ENCODE data around the gene KRT1.

KRT1 gene

DNA sequence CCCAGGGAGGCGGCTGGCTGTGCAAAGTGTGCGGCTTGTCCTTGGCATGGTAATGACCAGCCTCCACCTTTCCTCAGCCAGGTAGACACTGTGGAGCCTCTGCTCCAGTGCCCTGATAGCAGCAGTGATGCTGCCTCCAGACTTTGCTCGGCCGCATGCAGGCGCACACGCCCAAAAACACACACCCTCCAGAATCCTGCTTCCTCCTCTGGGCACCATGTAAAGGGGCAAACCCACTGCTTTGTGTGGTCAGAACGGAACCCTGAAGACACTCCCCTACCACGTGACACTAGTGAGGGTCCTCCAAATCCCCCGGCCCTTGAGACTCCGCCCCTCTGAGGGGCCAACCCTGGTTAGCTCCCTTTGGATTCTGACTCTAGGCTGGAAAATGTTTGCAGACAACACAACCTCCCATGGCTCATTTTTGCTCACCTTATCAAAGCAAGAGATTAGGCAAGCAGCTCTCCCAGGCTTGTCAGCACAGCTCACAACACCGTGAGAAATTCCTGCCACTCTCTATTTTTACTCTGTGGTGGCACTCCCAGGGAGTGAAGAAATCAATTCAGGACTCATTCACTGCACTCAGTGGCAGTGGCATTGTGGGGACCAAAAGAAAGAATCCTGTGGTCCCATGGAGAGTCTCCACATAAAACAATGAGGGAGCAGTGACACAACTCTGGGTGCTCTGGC lies 18.6 kb upstream of the KRT1 start:
- DNase-seq (ENCODE audit: low spot score): no peak

DNA sequence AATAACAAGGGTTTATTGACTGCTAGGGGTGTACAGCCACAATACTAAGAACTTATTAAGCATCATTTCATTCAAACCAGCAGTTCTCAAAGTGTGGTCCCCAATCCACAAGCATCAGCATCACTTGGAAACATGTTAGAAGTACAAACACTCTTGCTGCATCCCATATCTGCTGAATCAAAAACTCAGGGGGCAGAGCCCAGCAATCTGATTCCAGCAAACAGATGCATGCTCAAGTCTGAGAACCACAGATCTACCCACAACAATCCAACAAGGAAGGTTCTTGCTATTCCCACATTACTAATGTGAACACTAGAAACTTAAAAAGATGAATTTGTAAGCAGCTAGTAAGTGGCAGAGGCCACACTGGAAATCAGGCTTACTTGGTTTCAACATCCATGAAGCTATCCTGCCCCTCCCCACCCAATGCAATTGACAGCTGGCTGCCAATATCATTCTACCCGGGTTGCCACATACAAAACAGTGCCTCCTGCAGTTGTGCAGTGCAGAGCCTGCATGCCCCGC lies 16.9 kb upstream of the KRT1 start:
- no peak for DNase-seq (ENCODE audit: low spot score)

DNA sequence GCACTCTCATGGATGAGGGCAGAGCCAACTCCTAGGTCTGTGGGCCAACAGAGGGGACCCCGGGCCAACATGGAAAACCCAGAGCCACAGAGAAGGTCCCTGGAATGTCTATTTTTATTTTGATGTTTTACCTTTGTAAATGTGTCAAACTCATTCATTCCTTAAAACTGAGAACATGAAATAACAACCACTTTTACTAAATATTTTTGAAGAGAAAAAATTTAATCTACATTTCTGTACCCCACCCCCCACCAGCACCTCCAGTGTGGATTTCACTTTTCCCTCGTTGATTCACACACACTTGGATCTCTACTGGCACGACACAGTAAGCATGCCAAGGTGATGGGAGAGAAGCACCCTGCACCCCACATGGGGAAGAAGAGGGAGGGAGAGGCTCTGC lies 16.4 kb upstream of the KRT1 start:
- DNase-seq (ENCODE audit: low spot score): no peak

DNA sequence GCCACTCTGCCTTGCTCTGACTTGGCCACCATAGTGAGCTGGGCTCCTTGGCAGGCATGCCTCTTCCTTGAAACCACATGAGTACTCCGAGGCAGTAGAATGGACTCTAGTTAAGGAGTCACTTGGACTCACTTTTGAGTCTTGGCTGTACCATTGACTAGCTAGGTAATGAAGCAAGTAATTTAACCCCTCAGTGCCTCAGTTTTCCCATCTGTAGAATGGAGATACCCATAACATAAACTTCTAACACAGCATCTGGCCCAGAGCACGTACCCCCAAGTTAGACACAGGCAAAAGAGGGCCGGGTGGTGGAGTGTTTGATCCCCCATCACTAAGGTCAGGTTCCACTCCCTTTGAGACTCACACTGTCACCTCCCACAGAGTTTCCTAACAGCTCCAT lies 14.8 kb upstream of the KRT1 start:
- no peak for DNase-seq (ENCODE audit: low spot score)

DNA sequence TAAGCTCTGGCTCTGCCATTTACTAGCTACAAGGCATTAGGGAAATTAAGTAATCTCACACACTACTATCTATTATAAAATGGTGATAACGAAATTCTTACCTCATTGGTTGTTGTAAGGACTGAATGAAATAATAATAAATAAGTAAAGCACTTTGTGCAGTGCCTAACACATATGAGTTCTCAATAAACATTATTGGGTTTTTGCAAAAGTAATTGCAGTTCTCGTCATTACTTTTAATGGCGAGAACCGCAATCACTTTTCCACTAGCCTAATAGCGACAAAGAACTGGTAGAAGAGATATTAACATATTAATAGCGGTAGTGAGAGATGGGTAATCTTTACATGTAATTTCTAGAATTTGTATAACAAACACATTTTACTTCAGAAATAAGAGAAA lies 13.9 kb upstream of the KRT1 start:
- no peak for DNase-seq (ENCODE audit: low spot score)

DNA sequence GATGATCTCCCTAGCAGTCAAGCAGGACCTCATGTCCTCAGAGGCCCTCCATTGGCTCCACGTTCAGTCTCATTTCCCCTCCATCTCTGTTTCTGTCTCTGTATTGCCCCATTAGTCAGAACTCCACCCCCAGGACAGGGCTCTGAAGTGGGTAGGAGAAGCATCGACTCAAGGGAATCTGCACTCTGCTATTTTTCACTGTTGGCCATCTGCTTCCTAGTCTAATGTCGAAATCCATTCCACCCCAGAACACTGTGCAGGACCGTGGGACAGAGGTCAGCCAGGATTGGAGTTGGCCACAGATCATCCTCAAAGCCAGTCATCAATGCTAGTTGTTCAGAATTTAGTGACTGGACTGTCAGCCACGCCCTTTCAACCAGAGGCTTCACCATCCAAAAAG lies 13.1 kb upstream of the KRT1 start:
- no peak for DNase-seq (ENCODE audit: low spot score)

DNA sequence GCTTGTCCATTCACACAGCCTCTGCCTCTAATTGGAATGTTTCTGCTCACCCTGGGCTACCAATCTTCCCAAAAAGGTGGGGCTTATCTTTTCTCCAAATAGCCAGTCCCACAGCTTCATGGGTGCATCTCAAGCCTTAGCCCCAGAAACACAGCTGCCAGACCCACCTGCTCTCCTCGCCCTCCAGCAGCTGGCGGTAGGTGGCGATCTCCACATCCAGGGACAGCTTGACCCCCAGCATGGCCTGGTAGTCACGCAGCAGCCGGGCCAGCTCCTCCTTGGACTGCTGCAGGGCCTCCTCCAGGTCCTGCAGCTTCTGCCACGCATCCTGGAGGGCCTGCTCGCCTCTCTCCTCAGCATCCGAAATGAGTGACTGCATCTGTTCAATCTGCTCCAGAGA lies 12.0 kb upstream of the KRT1 start:
- no peak for DNase-seq (ENCODE audit: low spot score)

DNA sequence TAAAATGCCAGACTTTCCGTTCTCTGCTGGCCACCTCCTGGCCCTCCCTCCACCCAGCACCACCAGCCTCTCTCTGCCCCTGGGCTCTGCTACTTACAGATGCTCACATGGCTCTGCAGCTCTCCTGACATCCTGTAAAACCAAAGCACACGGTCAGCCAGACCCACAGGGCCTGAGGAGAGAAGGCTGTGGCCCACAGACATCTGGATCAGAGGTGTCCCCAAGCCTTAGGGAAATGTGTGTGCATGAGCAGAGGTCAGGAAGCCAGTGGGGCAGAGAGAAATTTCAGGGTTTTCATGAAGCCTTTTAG lies 11.6 kb upstream of the KRT1 start:
- no peak for DNase-seq (ENCODE audit: low spot score)

DNA sequence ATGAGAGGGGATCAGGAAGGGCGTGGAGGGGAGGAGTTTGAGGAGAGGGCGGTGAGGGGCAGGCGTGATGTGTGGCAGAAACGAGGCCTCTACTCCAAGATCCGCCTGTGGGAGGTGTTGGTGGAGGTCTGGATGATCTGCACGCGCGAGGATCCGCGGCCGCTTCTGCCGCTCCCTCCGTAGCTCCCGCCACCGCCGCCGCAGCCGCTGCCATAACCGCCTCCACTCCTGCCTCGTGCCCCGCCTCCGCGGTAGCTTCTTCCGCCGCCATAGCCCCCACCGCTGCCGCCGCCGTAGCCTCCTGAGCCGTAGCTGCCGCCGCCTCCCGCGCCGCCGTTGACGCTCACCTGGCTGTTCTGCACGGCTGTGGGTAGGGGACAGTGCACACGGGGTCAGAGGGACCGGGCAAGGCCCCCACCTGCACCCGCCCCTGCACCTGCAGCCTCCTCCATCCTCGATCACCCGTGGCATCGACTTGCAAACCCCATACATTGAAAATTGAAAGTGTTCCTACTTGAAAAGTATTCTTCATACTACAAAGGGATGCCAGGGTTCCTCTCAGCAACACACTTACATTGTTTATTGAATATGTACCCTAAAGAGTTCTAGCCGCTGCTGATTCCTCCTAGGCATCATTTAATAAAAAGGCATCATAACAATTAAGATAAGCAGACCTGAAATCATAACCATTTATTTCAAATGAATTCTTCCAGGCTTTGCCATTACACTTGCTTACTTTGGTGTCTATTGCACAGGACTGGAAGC lies 11.1 kb upstream of the KRT1 start:
- no peak for DNase-seq (ENCODE audit: low spot score)

DNA sequence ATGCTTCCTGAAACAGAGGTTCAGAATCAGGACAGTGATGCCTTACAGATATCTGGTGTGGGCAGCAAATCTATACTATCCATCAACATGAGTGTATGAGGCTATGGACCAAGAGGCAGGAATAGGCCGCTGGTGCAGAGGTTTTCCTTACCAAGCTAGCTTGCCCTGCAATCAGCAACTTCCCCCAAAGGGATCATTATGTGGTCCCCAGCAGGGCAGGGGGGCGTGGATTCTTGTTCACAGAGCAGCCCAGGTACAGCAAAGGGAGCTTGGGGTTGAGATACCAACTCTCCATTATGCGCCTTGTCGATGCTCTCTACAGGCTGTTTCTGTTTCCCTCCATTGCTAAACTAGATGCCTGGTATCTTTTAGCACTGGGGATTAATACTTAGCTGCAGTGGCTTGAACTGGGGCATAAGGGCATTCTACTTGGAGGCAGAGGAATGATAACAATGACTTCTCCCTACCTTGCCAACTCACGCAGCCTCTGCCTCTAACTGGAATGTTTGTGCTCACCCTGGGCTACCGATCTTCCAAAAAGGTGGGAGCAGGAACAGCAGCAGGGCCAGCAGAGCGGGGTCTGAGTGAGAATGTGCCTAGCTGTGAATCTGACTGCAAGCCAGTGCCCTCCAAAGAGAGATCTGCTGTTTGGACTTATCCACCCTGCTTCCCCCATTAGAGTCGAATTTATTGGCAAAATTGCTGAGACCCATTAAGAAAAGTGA lies 10.3 kb upstream of the KRT1 start:
- no peak for DNase-seq (ENCODE audit: low spot score)

DNA sequence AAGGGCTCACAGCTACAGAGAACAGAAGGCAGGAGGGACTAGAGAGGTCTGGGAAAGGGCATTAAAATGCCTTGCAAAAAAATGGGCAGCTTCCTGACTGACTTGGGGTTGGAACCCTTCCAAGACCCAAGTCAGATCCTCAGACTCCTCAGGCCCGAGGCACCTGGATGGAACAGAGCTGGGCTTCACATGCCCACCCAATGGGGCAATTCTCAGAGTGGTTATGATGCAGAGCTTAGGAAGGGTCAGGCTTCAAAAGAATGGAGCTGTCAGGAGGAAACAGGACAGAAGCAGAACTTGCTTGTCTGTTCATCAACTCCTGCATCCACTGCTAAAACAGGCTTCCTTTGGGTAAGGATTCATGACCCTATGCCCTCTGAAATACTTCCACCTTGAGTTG lies 9.7 kb upstream of the KRT1 start:
- no peak for DNase-seq (ENCODE audit: low spot score)

DNA sequence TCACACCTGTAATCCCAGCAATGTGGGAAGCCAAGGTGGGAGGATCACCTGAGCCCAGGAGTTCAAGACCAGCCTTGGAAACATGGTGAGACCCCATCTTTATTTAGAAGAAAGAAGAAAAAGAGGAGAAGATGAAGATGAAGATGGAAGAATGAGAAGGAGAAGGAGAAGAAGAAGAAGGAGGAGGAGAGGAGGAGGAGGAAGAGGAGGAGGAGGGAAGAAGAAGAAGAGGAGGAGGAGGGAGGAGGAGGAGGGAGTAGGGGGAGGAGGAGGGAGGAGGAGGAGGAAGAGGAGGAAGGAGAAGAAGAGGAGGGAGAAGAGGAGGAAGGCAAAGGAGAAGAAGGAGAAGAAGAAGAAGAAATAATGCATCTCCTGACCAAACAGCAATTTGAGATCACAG lies 9.0 kb upstream of the KRT1 start:
- no peak for DNase-seq (ENCODE audit: low spot score)

DNA sequence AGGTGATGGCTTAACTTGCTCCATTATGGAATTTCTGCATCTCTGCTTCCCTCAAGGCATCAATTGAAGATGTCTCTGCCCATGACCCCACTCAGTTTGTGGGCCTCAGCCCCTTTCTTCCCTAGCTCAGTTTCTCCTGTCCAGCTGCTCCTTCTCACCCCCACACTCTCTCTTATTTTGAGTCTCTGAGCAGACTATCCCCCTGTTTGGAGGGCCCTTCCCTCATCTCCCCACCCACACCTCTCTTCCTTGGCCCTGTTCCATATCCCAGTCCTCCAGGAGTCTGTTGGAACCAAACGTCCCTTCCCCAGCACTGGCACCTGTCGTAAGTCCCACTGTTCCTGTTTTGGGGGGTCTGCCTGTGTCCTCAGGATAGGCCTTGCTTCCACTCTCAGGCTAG lies 8.3 kb upstream of the KRT1 start:
- no peak for DNase-seq (ENCODE audit: low spot score)

DNA sequence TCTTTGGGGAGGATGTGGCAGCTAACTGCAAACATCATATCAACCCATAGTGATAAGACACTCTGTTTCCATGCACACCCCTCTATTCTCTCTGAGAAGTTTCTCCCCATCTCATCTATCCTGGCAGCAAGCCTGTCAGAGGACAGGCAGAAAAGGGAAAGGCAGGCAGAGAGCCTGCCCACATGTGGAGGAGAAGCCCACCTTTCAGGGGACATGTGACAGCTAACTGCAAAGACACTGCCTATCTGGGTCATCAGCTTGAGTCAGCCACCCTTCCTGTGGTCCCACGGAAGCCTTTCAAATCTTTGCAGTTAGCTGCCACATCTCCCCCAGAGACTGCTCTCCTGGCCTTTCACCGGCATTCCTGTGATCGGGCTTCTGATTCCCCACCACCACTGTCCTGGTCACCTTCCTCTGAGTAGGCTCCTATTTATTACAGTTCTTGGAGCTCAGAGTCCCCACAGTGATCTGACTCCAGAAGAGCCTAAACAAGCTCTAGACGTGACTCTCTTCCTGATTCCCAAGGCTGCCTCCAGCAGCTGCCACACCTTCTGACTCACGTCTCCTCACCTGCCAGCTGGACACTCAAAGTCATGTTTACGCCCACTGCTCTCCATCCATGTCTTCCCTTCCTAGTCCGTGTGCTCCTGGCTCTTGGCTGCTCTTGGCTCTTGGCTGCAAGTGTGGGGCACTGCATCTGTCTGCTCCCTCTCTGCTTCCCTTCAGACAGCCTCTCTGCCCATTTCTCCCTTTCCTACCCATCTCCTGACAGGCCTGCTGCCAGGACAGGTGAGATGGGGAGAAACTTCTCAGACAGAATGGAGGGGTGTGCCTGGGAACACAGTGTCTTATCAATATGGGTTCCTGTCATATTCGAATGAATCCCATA lies 7.5 kb upstream of the KRT1 start:
- DNase-seq (ENCODE audit: low spot score): peak; percentile 56

DNA sequence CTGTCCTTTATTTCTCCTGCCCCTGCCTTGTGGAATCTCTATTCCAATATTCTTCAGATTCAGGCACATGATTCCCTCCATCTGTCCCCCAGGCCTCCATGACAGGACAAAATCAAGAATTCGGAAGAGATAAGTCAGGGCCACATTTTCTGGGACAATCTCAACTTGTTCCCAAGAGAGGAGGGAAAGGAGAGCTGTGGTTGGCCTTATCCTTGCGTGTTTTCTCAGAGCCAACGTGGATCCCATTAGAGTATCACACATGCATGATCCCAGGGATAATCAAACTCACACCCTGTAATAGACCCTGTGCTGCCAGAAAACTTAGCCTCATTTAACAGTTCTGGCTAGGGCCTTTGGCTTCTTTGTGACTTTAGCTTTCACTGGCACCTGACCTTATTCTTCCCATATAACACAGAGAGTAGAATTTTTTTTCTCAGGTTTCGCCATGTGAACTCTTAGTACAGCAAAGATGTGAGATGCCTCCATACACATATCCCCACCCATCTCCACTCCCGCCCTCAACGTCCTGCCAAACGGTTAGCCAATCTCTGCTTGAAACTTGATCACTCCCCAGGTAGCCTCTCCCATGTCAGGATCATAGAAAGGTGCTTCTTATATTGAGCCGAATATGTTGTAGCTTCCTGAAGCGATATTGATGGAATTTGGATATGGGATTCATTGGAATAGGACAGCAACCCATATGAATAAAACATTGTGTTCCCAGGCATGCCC lies 6.7 kb upstream of the KRT1 start:
- no peak for DNase-seq (ENCODE audit: low spot score)

DNA sequence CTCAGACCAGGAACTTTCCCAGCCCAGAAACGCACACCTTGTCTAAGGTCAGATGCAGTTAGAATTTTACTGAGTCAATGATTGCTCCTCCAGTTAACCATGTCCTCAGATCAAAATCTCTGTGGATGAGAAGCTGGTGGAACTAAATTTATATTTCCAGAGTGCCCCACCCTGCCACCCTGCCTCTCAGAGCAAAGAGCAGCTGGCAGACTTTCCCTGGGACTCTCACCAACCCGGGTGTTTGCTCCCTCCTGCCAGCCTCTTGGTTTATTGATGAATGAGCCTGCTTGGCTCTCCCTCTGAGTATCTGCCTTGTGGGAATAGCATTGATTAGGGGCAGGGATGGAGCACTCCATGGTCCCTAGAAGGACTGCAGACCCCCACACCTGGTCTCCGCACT lies 5.9 kb upstream of the KRT1 start:
- DNase-seq (ENCODE audit: low spot score): no peak

DNA sequence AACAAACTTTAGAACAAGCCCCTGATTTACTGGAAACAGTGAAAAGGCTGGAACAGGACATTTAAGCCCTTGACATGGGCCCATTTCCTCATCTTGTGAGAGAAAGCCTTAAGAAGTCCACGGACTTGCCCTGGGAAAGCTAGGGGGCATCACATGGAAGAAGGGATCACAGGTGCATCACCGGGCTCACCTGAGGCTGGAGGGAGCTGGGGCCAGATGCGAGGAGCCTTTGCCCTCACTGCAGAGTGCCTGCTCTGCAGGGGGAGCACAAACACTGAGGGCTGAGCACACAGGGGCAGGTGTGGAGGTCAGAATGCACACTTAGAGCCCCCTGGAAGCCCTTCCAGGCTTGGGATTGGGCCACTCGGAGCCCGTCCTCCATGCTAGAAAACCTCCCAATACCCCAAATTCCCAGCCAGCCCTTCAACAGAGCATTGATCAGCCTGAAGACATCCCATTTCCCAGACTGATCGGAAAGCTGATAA lies 5.2 kb upstream of the KRT1 start:
- DNase-seq (ENCODE audit: low spot score): no peak

DNA sequence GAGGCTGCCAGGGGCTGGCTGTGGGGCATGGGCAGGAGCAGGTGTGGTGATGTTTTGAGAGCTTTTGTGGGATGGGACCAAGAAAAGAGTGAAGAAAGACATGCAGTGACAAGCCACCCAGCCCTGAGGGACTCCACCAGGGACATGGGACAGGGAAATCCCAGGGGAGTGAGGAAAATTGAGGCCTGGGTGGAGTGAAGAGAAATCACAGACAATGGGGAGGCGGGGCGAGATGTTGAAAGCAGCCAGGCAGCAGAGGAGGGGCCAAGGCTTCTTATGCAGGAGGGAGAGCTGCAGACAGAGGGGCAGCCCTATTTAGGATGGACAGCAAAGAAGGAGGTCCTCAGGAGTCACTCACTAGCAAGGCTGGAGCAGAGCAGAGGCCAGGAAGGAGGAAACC lies 4.2 kb upstream of the KRT1 start:
- DNase-seq (ENCODE audit: low spot score): no peak

DNA sequence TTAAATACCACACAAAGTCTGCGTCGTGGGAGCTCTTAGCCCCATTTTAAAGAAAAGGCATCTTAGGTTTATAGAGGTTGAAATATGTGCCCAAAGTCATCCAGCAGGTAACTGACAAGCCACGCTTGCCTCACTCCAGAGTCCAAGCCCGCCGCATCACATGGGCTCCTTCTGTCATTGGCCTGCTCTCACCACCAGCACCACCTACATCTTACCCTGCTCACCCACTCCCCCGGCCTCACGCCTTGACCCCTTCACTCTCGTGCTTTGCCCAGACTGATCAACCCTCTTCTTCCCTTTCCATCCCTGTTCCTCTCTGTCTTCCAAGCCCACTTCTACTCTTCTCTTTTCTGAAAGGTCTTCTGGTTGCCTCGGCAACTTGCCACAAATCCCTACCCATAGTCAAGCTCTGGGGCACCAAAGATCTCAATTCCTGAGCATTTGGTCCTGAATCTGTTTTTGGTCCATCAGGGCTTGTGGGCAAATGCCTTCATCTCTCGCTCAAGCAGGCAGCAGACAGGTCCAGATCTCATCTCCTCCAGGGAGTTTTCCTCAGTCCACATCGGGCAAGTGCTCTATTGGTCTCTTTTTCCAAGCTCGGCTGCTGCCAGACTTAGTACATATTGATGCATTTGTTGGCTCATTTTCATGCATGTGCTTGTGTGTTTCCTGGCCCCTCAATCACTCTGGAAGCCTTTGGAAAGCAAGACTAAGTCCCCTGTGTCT lies 3.5 kb upstream of the KRT1 start:
- DNase-seq (ENCODE audit: low spot score): no peak

DNA sequence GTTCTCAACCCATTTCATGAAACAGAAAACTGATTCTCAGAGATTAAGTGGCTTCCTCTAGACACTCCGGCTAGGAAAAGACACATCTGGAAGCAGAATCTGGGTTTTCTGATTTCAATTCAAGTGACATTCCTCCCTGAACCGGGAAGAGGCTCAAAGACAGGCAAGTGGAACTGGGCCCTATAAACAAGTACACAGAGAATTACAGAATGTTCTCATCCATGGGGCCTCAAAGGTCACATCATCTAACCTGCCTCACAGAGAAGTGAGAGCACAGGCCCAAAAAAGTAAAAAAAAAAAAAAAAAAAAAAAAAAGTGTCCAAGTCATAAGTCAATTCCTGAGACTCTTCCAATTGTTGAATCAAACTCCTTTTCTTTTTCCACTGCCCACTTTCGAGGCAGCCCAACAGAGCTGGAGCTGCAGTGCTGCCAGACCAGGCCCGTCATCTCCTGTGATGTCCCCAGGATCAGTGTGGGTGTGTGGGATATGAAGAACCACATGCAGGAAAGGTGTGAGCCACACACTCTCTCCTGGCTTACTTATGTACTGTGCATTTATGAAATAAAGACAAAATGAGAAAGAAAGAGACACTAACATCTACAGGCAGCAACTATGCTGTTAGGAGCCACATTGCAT lies 2.8 kb upstream of the KRT1 start:
- DNase-seq (ENCODE audit: low spot score): no peak

DNA sequence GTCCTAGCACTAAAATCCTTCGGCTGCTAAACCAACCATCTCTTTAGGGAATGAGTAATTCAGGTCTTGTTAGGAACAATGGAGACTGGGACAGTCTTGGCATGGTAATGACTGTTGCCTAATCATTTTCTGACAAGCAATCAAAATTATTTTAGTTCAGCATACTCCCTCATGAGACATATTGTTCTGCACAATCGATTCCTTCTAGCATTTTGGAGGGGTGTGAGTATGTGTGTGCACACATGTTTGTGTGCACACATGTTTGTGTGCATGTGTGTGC lies 2.1 kb upstream of the KRT1 start:
- DNase-seq (ENCODE audit: low spot score): no peak
